ENCODE results near the gene KCNK17.
A peak's percentile ranks its signal among the peaks of the same experiment; 100 is the strongest.
"Not testable (repeated sequence)": the region's sequence is repeated elsewhere in the genome, so short reads cannot be mapped to it uniquely, and the experiment has no call there.

The KCNK17 gene

GRCh38 chr6:39302011-39302410, 12.2 kb downstream of the KCNK17 start:
- no peak for DNase-seq

DNA sequence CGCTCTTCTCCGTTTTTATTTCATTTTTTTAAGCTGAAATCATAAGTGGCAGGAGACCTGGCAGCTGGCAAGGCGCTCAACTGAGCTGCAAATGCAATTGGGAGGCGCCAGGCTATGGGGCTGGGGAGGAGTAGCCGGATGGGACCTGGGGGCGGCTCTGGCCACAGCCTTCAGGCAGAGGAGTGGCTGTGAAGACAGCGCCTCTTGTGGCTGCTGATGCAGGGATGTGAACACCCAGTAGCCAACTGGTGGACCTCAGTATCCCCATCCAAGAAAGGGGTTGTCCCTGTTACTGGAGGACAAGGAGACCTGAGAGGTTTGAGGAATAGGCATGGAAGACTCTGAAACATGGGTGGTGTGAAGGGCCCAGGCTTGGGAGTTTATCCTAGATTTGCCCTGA, 12.6 kb downstream of the KCNK17 start:
- DNase-seq, result peak; percentile 72

- no peak for DNase-seq
Measured at GRCh38 chr6:39300739-39301138, 13.5 kb downstream of the KCNK17 start.

DNA sequence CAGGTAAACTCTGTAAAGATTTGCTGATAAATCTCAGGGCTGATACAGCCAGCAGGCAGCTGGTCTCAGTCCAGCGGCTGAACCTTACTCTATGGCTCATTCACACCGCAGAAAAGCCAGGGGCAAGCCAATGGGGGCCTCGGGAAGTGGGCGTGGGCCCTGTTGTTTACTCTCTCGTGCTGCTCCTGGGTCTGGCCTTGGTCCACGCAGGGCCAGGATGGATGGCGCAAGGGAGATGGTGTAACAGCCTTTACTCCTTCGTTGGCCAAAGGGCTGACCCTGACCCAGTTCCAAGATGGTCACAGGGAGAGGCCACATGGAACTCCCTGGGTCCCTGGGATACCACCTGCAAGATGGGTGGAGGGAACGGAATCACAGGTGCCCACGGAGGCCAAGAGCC, 16.2 kb downstream of the KCNK17 start:
- DNase-seq, result no peak

DNA sequence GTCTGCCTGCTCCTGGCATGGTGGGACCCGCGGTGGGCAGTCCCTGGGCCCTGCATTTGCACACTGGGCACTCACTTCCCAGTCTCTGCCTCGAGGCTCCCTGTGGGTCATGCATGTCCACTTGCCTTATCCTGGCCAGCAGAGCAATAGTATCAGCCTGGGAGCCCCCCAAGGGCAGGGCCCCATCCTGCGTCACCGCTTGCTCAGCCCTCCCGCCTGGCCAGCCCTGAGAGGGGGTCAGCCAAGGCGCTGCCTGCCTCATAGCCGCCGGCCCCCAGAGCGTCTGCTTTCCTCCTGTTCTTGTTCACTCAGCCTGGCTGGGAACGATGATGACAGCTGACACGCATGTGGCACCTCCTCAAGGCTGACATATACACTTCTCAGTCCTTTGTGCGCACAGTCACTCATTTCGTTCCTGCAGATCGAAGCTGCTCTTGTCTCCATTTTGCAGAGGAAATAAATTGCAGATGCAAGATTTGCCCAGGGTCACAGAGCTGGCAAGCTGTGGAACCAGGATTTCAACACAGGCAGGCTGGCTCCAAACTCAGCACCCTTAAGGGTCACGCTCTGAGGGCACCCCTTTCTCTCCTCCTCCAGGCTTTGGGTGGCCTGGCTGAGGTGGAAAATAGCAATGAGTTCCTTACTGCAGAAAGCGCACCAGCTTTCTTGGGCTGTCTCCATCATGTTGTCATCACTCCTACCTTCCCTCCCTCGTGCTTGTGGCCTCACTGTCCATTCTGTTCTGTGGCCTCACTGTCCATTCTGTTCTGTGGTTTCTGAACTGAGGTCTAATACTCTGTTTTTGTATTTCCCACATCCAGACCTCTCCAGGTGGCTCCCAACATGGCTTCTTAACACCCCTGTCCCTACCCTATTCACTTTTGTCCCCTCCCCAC, 17.2 kb downstream of the KCNK17 start:
- no peak for DNase-seq

GRCh38 chr6:39295611-39296011, 18.6 kb downstream of the KCNK17 start:
- no peak for DNase-seq

GRCh38 chr6:39294899-39295298, 19.3 kb downstream of the KCNK17 start:
- no peak for DNase-seq

- no peak for DNase-seq
Measured at GRCh38 chr6:39294133-39294532, 20.1 kb downstream of the KCNK17 start.

DNA sequence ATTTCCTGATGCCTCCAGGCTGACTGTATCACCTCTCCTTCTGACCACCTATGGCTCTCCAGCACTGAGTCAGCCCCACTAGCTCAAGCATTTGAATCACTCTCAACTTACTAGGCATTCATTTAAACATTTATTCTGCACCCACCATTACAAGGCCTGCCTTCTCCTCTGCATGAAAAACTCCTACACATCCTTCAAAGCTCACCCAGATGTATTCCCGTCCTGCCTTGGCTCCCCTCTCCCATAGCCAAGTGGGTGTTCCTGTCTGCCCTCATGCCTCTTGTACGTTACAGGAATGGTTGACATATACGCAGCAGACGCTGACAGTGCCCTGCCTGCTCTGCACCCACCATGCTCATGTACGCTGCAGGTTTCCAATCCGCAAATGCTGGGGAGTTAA, 21.6 kb downstream of the KCNK17 start:
- no peak for DNase-seq

- no peak for DNase-seq
Measured at GRCh38 chr6:39289490-39289889, 24.7 kb downstream of the KCNK17 start.

DNA sequence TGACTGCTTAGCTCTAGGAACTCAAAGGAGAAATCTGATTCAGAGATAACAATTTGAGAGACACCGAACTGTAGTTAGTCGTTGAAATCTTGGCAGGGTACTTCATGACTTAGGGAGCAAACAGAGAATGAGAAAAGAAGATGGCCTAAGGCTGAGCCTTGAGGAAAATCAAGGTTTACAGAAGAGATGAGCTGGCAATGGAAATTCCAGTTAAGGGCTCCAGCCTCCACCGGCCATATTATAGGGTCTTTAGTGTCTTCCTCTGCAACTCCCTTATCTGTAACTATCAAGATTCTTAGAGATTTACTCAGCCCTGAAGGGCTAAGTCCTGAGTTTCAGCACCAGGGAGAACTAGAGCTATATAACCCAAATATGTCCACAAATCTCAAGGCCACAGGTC, 26.6 kb downstream of the KCNK17 start:
- no peak for DNase-seq

- not testable (repeated sequence) for DNase-seq
Measured at GRCh38 chr6:39286596-39286995, 27.6 kb downstream of the KCNK17 start.

GRCh38 chr6:39282774-39283173, 31.4 kb downstream of the KCNK17 start:
- DNase-seq, result no peak

GRCh38 chr6:39281312-39281980, 32.8 kb downstream of the KCNK17 start:
- DNase-seq, result no peak

- no peak for DNase-seq
Measured at GRCh38 chr6:39280247-39280731, 33.9 kb downstream of the KCNK17 start.

DNA sequence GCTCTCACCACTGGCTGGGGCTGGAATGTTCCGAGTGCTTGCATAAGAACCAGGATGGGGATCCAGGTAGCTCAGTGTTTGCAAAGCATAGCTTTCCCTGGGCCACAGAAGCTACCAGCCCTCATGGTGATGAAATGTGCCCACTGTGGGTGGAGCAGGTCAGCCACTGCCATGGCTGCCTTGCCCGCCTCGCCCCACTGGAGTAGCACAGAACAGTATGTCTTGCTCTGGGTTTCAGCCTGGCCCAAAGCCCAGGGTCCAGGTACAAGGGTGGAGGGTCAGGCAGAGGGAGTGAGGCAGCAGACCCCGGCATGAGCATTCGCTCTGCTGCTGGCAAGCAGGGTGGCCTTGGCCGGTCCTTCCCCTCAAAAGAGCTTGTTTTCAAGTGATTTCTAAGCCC, 34.7 kb downstream of the KCNK17 start:
- DNase-seq, result no peak

DNA sequence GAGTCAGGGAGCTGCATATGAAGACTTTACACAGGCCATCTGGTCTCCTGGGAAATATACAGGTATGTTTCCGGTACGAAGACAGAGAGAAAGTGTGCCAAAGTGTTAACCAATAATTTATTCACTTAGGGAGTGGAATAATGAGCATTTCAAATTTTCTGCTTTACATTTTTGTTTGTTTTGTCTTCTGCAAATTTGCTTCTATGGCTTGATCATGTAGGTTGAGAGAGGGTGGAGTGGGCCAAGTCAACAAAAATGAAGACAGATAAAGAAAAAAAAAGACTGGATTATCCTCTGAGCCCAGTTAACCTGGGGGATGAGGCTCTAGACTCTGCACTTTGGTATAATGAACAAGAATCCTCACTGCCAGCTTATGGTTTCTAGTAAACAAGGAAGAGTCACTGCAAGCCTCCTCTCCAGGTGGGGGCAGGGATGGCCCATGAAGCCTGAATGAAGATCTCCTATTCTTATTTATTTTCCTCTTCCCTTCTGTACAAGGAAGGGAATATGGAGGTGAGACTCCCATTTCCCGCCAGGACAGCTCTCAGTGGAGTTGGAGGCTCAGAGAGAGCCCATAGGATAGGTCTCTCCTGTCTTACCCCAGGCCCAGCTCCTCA, 37.7 kb downstream of the KCNK17 start:
- DNase-seq, result no peak

DNA sequence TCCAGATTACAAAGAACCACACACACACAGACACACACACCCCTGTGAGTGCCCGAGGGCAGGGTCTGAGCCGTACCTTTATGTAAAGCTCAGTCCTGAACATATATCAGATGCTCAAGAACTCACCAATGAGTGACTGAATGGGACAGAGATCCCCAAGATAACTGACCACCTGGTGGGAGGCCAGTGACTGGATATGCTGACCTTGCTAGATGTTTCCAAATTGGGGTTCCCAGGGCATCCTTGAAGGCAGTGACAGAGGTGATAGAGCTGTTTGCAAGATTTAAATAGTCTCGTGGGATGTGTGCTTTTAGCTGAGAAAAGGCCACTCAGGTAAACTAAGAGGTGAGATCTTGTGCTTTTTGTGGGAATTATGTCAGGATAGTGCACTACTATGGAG, 39.3 kb downstream of the KCNK17 start:
- DNase-seq, result no peak

DNA sequence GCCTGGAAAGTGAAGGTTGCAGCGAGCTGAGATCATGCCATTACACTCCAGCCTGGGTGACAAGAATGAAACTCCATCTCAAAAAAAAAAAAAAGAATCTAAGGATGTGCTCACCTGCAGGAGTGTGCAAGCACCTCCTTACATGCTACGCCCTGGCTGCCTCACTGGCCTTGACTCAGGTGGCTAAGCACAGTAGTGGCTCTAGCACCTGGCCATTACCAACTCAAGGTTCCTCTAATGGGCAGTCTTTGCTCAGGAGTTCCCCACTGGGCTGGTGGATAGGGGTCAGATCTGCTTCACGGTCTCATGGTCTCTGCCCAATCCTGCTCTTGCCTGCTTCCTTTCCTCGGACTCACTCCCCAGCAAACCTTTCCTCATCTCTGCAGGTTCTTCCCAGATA, 39.7 kb downstream of the KCNK17 start:
- DNase-seq, result no peak

GRCh38 chr6:39273406-39273821, 40.8 kb downstream of the KCNK17 start:
- no peak for DNase-seq

- DNase-seq, result peak; percentile 68
Measured at GRCh38 chr6:39269961-39270360, 44.3 kb downstream of the KCNK17 start.

- DNase-seq, result no peak
Measured at GRCh38 chr6:39268721-39269120, 45.5 kb downstream of the KCNK17 start.

GRCh38 chr6:39268171-39268570, 46.0 kb downstream of the KCNK17 start:
- no peak for DNase-seq

Data from islet precursor cell (in vitro differentiated cells).